Measurements from ENCODE around the gene CFAP299.
A peak's percentile ranks its signal among the peaks of the same experiment; 100 is the strongest.

Gene CFAP299

DNA sequence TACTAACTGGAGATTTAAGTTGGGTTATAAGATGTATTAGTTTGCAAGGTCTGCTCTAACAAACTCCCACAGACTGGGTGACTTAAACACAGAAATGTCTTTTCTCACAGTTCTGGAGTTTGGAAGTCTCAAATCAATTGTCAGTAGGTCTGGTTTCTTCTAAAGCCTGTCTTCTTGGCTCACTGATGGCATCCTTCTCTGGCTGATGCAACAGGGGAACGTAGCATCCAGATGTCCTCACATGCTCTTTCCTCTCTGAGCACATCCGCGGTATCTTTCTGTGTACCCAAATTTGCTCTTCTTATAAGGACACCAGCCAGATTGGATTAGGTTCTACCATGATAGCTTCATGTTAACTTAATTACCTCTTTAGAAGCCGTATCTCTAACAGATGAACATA, 631.8 kb downstream of the CFAP299 start:
- TF ChIP-seq RAD21 (IDR thresholded peaks at IDR 0.05; ENCODE audit: low read depth) (no peak), EGR1 (IDR thresholded peaks at IDR 0.05) (no peak), CEBPB (IDR thresholded peaks at IDR 0.05) (no peak), TAF1 (IDR thresholded peaks at IDR 0.05; ENCODE audit: low read depth) (no peak), ZBTB7A (IDR thresholded peaks at IDR 0.05; ENCODE audit: low read depth) (no peak), FOXM1 (IDR thresholded peaks at IDR 0.05; ENCODE audit: borderline replicate concordance, low read depth) (no peak), NFIC (IDR thresholded peaks at IDR 0.05) (no peak), TCF12 (IDR thresholded peaks at IDR 0.05; ENCODE audit: low read depth) (no peak), CREB1 (IDR thresholded peaks at IDR 0.05; ENCODE audit: low read depth) (no peak), YY1 (IDR thresholded peaks at IDR 0.05; ENCODE audit: low read depth) (no peak), TEAD4 (IDR thresholded peaks at IDR 0.05) (no peak)
- TF ChIP-seq, protein P1, sequence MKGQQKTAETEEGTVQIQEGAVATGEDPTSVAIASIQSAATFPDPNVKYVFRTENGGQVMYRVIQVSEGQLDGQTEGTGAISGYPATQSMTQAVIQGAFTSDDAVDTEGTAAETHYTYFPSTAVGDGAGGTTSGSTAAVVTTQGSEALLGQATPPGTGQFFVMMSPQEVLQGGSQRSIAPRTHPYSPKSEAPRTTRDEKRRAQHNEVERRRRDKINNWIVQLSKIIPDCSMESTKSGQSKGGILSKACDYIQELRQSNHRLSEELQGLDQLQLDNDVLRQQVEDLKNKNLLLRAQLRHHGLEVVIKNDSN (IDR thresholded peaks at IDR 0.05) = no peak
- TF ChIP-seq, protein P2, sequence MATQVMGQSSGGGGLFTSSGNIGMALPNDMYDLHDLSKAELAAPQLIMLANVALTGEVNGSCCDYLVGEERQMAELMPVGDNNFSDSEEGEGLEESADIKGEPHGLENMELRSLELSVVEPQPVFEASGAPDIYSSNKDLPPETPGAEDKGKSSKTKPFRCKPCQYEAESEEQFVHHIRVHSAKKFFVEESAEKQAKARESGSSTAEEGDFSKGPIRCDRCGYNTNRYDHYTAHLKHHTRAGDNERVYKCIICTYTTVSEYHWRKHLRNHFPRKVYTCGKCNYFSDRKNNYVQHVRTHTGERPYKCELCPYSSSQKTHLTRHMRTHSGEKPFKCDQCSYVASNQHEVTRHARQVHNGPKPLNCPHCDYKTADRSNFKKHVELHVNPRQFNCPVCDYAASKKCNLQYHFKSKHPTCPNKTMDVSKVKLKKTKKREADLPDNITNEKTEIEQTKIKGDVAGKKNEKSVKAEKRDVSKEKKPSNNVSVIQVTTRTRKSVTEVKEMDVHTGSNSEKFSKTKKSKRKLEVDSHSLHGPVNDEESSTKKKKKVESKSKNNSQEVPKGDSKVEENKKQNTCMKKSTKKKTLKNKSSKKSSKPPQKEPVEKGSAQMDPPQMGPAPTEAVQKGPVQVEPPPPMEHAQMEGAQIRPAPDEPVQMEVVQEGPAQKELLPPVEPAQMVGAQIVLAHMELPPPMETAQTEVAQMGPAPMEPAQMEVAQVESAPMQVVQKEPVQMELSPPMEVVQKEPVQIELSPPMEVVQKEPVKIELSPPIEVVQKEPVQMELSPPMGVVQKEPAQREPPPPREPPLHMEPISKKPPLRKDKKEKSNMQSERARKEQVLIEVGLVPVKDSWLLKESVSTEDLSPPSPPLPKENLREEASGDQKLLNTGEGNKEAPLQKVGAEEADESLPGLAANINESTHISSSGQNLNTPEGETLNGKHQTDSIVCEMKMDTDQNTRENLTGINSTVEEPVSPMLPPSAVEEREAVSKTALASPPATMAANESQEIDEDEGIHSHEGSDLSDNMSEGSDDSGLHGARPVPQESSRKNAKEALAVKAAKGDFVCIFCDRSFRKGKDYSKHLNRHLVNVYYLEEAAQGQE (IDR thresholded peaks at IDR 0.05; ENCODE audit: low read depth) = no peak

- TF ChIP-seq CEBPB (IDR thresholded peaks at IDR 0.05) (no peak), CREB1 (IDR thresholded peaks at IDR 0.05; ENCODE audit: low read depth) (no peak), TCF12 (IDR thresholded peaks at IDR 0.05; ENCODE audit: low read depth) (no peak), TEAD4 (IDR thresholded peaks at IDR 0.05) (no peak), RAD21 (IDR thresholded peaks at IDR 0.05; ENCODE audit: low read depth) (no peak), NFIC (IDR thresholded peaks at IDR 0.05) (no peak), EP300 (IDR thresholded peaks at IDR 0.05; ENCODE audit: borderline replicate concordance) (no peak), TAF1 (IDR thresholded peaks at IDR 0.05; ENCODE audit: low read depth) (no peak), EGR1 (IDR thresholded peaks at IDR 0.05) (no peak), ZBTB7A (IDR thresholded peaks at IDR 0.05; ENCODE audit: low read depth) (no peak)
- TF ChIP-seq, protein P3, sequence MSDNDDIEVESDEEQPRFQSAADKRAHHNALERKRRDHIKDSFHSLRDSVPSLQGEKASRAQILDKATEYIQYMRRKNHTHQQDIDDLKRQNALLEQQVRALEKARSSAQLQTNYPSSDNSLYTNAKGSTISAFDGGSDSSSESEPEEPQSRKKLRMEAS (IDR thresholded peaks at IDR 0.05) = no peak
- TF ChIP-seq, protein P2 (IDR thresholded peaks at IDR 0.05; ENCODE audit: low read depth) = no peak
- TF ChIP-seq, protein P1 (IDR thresholded peaks at IDR 0.05) = no peak
These were observed 644.7 kb downstream of the CFAP299 start for GRCh38 chr4:80980239-80980638.

DNA sequence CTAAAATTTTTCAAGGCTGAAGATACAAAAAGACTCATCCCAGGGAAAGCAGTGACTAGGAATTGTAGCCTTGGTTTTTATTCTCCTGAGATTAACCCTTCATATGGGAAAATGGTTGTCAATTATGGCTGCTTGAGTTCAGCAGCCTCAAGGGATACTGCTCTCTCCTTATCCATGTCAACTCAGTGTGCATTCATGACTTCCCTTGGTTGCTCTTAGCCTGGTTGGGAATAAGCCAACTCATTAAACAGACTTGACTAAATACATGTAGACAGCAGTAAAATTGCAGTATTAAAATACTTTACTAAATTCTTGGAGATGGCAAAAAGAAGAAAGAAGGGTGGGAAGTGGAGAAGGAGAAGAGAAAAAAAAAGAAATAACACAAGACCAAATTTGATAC, 650.5 kb downstream of the CFAP299 start:
- TF ChIP-seq NFIC (IDR thresholded peaks at IDR 0.05) = no peak
- TF ChIP-seq CEBPB (IDR thresholded peaks at IDR 0.05) = no peak
- TF ChIP-seq EGR1 (IDR thresholded peaks at IDR 0.05) = no peak

DNA sequence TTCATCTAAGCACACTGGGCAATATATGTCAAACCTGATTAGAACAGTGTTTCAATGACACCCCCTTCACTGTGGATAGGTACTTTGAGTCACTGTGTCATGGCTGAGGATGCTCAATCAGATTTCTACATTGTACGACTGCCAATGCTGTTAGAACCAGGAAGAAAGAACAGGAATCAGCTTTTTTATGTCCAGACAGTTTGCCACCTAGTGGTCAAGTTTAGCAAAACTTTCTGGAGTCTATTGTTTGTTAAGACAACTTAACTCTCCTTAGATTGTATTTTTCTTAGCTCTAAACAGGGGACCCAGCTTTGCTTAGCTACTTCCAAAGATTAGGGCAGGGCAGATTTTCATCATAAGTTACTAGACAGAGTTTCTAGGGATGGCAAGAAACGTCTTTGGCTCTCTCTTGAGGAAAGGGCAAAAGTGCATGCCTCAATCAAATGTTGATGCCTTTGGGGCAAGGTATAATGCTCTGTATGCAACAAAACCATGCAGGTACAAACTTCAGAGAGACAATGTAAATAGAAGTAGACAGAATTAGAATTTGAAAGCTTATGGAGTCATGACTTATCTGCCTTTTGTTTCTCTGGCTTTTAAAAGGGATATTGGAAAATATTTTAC, 654.5 kb downstream of the CFAP299 start:
- TF ChIP-seq TCF12 (IDR thresholded peaks at IDR 0.05; ENCODE audit: low read depth) (no peak), RAD21 (IDR thresholded peaks at IDR 0.05; ENCODE audit: low read depth) (peak; percentile 53)

GRCh38 chr4:80990851-80991250, 655.3 kb downstream of the CFAP299 start:
- TF ChIP-seq NFIC (IDR thresholded peaks at IDR 0.05) = no peak
- TF ChIP-seq, protein P3 (IDR thresholded peaks at IDR 0.05) = no peak

- TF ChIP-seq TAF1 (IDR thresholded peaks at IDR 0.05; ENCODE audit: low read depth) (no peak), TEAD4 (IDR thresholded peaks at IDR 0.05) (no peak), ZBTB7A (IDR thresholded peaks at IDR 0.05; ENCODE audit: low read depth) (no peak), FOXM1 (IDR thresholded peaks at IDR 0.05; ENCODE audit: borderline replicate concordance, low read depth) (no peak), EP300 (IDR thresholded peaks at IDR 0.05; ENCODE audit: borderline replicate concordance) (no peak), NFIC (IDR thresholded peaks at IDR 0.05) (no peak), EGR1 (IDR thresholded peaks at IDR 0.05) (no peak), CEBPB (IDR thresholded peaks at IDR 0.05) (no peak), TCF12 (IDR thresholded peaks at IDR 0.05; ENCODE audit: low read depth) (no peak), CREB1 (IDR thresholded peaks at IDR 0.05; ENCODE audit: low read depth) (no peak), RAD21 (IDR thresholded peaks at IDR 0.05; ENCODE audit: low read depth) (no peak), YY1 (IDR thresholded peaks at IDR 0.05; ENCODE audit: low read depth) (no peak)
- TF ChIP-seq, protein P3 (IDR thresholded peaks at IDR 0.05) = no peak
- TF ChIP-seq, protein P2 (IDR thresholded peaks at IDR 0.05; ENCODE audit: low read depth) = no peak
These were observed 664.4 kb downstream of the CFAP299 start for GRCh38 chr4:80999943-81000342.

Data from Ishikawa (cell line).